NK-92 treated with Interleukin-12 subunit alpha and Interleukin-12 subunit beta, amount 100 ng/mL, for 24 hours (cell line): ENCODE results near the gene KLRC3.
A peak's percentile ranks its signal among the peaks of the same experiment; 100 is the strongest.
"Not testable (repeated sequence)": the region's sequence is repeated elsewhere in the genome, so short reads cannot be mapped to it uniquely, and the experiment has no call there.

Experiments used
- DNase-seq: peaks from one replicate; lab custom pipeline; 2025; lab: John Stamatoyannopoulos, UW

The KLRC3 gene

DNA sequence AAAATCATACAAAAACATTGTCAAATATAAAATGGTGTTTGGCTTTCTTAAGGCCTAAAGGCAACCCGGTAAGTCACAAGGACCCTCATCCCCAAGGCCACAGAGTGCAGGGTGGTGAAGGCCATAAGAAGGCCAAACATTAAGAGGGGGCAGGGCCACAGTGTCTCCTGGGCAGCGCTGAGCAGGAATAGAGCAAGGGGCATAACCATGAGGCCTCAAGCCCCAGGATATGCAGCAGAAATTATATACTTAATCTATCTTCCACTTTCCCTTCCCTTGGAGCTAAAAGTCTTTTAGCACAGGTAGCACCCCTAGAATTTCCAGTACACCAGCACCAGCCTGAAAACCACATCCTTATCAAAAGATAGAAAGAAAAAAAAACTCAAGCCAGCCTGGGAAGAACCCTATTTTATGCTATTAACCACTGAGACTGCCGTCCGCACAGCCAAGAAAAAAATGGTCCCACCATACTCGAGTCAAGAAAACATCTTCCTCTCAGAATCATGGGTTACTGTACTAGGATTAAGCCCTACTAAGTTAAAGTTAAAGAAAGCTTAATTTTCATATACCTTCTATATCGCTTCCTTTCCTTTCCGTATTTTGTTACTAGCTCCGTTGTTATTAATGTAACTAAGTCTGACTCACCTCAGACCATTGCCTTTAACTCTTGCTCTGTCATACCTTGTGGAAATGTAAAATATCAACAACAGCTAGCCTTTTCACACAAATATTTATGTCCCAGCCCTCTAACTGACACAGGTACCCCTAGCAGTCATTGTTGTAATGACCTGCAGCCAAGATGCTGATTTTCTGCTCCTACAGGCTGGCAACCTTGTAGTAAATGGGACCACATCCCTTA is 50.6 kb downstream of the KLRC3 start:
- no peak for DNase-seq

DNA sequence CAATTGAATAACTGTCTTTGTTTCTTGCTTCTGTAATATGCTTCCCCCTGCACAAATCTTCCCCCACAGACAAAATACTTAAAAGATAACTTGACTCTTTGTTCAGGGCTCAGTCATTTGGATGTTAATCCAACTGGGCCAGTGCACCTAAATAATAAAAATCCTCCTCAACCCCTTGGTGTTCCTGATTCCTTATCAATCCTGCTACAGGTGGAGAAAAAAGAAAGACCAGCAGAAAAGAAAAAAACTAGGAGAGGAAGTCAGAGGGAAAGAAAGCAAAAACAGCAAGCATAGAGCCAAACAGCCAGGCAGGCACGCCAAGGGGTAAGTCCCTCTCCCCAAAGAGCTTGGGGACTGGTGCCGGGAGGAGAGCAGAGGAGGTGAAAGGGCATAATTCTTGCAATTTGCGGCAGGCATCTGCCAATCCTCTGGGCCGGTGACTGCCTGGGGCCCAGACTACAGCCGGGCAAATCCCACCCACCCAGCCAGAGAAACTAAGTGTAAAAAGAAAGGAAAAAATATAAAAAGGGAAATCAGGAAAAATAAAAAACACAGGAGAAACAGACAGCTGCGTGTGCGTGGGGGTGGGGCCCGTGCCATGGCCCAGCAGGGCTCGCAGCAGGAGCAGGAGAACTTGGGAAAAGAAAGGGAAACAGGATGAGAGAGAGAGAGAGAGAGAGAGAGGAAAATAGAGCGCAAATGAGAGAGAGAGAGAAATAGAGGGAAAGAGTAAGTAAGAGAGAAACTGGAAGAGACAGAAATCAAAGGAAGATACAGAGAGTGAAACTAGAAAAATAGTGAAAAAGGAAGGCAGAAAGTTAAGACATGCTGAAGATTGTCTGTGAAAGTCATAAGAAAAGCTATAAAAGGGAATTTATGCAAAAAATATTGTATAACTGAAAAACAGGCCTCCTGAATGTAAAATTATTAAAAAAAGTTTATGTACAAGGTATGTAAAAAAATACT is 51.9 kb downstream of the KLRC3 start:
- DNase-seq: no peak

DNA sequence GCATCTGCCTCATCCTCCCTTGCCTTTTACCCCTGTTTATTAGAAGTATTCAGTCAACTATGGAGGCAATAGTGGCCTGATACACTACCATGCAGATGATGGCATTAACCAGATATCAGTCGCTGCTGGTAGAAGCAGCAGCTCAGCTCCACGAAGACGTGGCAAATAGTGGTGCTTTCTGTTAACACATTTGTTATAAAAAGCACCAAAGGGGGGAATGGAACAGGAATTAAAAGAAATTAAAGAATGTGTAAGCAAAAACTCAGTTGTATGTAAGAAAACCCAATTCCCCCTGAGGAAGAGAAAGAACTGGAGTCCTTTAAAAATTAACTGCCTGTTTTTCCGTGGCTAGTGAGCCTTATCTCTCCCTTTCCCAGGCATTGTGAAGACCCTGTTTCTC is 52.7 kb downstream of the KLRC3 start:
- not testable (repeated sequence) for DNase-seq

DNA sequence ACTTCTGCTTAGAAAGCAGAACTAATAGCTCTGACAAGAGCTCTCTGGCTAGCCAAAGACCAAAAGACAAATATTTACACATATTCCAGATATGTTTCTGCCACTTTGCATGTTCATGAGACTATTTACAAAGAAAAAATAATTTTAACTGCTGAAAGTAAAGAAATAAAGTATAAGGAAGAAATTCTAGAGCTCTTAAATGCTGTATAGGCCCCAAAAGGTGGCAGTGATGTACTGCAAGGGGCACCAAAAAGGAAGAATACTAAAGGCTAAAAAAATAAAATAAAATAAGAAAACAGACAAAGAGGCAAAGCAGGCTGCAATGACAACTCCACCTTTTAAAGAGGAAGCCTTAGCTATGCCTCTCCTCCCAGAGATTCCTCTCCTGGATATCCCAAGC is 53.5 kb downstream of the KLRC3 start:
- DNase-seq: no peak

DNA sequence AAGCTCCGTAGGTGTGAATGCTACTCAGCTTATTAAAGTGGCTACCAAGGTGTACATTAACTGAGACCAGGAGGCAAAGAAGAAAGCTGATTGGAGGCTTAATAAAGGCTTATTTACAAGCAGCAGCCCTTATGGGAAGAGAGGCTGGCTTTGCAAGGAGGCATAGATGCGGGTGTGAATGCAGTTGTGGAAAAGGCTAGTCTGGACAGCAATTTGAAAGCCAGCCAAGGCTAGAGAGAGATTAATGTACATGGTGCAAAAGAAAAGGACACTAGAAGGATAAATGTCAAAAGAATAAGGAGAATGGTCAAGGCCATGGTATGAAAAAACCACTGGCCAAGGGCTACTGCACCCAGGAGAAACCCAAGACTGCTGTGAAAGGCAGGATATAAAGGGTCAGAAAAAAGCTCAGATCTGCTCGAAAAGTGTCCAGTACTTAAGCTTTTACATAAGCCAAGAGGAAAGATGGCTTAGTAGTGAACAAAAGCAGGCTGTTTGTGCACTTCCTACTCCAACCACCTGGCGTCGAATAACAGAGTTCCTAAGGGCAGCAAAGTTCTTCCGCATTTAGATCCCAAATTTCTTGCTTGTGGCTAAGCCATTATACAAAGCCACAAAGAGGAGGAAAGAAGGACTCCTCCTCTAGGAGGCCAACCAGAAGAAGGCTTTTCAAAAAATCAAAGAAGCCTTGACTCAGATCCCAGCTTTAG is 54.5 kb downstream of the KLRC3 start:
- no peak for DNase-seq

DNA sequence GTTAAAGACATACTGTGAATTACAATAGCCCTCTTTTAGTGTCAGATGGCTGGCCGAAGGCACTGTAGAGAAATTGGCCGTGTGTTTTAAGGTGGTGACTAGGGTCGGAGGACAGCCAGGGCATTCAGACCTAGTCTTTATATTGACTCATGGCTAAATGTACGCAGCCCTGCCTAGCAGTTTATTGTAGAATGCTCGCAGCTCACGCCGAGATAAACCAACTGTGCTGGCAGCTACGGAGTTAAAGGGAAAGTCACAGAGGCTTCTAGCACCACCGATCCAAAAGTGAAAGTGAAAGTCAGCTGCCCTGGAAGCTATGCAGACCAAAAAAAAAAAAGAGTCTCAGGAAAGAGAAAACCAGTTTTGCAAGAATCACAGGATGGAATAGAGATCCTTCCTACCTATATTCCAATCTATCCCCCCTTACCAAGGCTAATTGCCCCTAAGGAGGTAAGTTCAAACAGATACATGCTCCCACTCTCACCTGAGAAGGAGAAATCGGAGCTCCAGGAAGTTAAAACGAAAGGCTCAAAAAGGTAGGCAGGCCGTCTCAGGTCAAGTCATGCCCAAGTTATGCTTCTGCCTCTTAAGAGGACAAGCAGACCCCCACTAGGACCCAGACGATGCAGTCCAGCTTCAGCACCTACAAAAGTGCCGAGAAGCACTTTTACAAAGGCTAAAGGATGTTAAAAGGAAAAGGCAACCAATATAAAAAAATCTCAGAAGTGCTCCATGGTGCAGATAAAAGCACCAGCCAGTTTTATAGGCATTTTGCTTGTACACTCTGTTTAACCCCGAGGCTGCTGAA is 55.4 kb downstream of the KLRC3 start:
- peak; percentile 16 for DNase-seq

DNA sequence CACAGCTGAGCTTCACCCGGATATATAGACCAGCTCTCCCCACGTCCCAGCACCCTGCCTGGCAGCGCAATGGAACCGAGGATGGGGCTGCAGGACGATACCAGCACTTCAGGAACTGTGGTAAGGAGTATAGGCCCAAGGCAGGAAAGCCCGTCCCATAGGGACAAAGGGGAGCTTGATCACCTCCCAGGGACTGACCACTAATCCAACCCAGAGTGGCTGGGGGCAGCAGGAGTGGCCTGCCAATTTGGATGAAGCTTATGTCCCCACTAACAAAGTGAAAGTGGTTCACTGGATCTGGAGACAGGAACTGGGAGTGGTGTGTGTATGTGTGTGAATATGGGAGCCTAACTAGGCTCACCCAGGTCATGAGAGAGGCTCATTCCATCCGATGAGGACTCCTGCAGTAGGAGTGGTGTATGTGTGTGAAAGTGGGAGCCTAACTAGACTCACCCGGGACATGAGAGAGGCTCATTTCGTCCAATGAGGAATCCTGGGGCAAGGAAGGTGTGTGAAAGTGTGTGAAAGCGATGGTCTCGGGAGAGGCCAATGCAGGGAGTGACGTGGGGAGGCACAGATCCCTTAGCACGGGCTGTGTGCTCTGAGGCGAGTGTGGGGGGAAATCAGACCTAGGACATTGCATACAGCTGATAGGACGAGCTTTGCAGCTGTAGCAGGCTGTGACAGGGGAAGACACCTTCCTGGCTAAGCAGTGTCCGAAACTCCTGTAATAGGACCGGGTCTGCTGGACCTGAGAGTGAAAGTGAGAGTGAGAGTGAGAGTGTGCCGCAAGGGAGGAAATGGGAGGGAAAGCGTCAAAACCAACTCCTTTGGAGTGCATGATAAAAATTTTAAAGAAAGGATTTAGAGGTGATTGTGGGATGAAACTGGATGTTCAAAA is 56.2 kb downstream of the KLRC3 start:
- no peak for DNase-seq

DNA sequence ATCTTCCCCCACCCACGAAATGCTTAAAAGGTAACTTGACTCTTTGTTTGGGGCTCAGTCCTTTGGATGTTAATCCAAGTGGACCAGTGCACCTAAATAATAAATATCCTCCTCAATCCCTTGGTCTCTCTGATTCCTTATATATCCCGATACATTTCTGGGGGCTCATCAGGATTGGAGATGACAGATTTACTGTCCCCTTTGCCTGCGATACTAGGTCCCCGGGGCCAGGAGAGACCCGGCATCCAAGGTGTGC is 56.8 kb downstream of the KLRC3 start:
- no peak for DNase-seq

DNA sequence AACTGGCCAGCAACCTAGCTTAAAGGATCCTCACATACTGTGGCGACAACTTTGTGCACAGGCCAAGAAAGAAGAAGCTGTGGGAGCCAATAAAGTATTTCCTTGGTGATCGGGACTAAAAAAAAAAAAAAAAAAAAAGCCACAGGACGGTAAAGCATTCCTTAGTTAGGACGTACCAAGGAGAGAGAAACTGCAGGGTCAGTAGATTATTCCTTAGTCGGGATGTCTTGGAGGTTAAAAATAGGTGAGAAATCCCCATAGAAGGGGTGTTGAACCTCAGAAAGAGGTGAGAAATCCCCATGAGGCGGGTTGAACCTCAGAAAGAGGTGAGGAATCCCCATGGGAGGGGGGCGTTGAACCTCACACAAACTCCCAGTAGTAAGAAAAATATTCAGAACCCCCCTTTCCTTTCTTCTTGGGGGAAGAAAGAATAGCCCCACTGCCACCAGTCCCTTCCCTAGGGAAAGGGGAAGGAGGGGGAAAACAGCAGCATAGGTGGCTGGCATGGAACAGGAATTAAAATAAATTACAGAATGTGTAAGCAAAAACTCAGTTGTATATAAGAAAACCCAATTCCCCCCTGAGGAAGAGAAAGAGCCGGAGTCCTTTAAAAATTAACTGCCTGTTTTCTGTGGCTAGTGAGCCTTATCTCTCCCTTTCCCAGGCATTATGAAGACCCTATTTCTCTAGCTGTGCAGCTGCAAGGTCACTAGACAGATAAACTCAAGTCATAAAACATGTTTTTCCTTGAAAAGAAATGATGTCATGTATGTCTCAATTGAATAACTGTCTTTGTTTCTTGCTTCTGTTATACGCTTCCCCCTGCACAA is 57.4 kb downstream of the KLRC3 start:
- DNase-seq: no peak

DNA sequence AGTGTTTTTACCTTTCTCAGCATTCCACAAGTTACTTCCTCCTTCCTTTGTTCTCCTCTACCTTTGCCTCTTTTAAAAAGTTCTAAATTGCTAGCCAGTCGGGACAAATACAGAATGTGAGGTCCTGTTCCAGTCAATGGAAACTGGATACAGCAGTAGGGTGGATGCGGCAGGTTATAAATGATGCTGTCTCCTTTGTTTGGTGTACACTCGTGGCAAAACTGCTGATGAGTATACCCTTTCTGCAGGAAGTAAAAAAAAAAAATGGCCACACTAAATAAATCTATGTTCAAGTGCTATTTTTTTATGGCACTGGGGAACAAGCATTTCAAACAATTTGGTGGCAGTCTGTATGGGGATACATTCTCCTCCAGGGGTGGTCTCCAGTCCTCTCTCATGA is 58.1 kb downstream of the KLRC3 start:
- no peak for DNase-seq
